Brain microvascular endothelial cell (primary cell): ENCODE results near the gene SLC19A1.

ENCODE experiments used
- DNase-seq: peaks from one replicate; pipeline ENCODE4 v3.0.0-alpha.2; 2020
- H3K27ac ChIP-seq: fragments of 250-450 bp; sonication (Bioruptor Pico); 2 replicates; pipeline ENCODE4 v1.5.1; 2020; ENCODE audit warnings: mild to moderate bottlenecking, moderate library complexity
- H3K27me3 ChIP-seq: fragments of 250-450 bp; sonication (Bioruptor Pico); replicated peaks from 2 replicates; pipeline ENCODE4 v1.5.1; 2020; ENCODE audit warnings: mild to moderate bottlenecking
- H3K36me3 ChIP-seq: fragments of 250-450 bp; sonication (Bioruptor Pico); replicated peaks from 2 replicates; pipeline ENCODE4 v1.5.1; 2020; ENCODE audit warnings: mild to moderate bottlenecking
- H3K4me3 ChIP-seq: 2 replicates; pipeline ENCODE4 v1.5.1; 2011; ENCODE audit warnings: low read depth, mild to moderate bottlenecking, control low read depth, low read length, moderate library complexity
- CTCF ChIP-seq: IDR thresholded peaks from 2 replicates; pipeline ENCODE4 v1.5.1; 2011; ENCODE audit warnings: low read depth, mild to moderate bottlenecking, moderate library complexity, low read length, control low read depth, inconsistent platforms; ENCODE audit errors: missing control alignments
- in situ Hi-C: cut with HindIII; loops from 2 replicates; pipeline ENCODE4 v1.10.0; 2017; ENCODE audit warnings: low sequenced_read_pairs, low pct_ligation_motif_present

SLC19A1 gene

GRCh38 chr21:45487891-45488600 is 54.2 kb downstream of the SLC19A1 start:
- Histone ChIP-seq H3K36me3 (peaks cover 47% of the 10 kb centered on the region), H3K4me3 (no peak overlapping the region), H3K27ac (no peak overlapping the region), H3K27me3 (no peaks in the 10 kb centered on the region)
- peak; percentile 50 for DNase-seq
- no peak for TF ChIP-seq CTCF
- in situ Hi-C loops: no loop called here

GRCh38 chr21:45487161-45487806 is 55.0 kb downstream of the SLC19A1 start:
- TF ChIP-seq CTCF: no peak
- Histone ChIP-seq H3K27ac (no peak overlapping the region), H3K27me3 (no peaks in the 10 kb centered on the region), H3K4me3 (no peak overlapping the region), H3K36me3 (peaks cover 51% of the 10 kb centered on the region)
- in situ Hi-C loops: no loop called here
- no peak for DNase-seq

GRCh38 chr21:45486443-45487160 is 55.6 kb downstream of the SLC19A1 start:
- no peak for DNase-seq
- no peaks in the 10 kb centered on the region for H3K27me3 ChIP-seq
- H3K4me3 ChIP-seq: no peak overlapping the region
- in situ Hi-C loops: no loop called here
- peaks cover 51% of the 10 kb centered on the region for H3K36me3 ChIP-seq
- no peak for TF ChIP-seq CTCF
- H3K27ac ChIP-seq: no peak overlapping the region

GRCh38 chr21:45485686-45486442 is 56.4 kb downstream of the SLC19A1 start:
- TF ChIP-seq CTCF: no peak
- Histone ChIP-seq H3K4me3 (no peak overlapping the region), H3K27me3 (no peaks in the 10 kb centered on the region), H3K36me3 (peaks cover 56% of the 10 kb centered on the region), H3K27ac (no peak overlapping the region)
- no peak for DNase-seq
- in situ Hi-C loops: no loop called here

- Histone ChIP-seq H3K27me3 (no peaks in the 10 kb centered on the region), H3K27ac (no peak overlapping the region), H3K4me3 (no peak overlapping the region), H3K36me3 (peaks cover 61% of the 10 kb centered on the region)
- in situ Hi-C loops: no loop called here
- TF ChIP-seq CTCF: no peak
- DNase-seq: no peak
These were observed 57.9 kb downstream of the SLC19A1 start for GRCh38 chr21:45484318-45484717.
